Body of pancreas (tissue), 4 donors: ENCODE data around the gene FBXO28. TPM values are rescaled to one million over a fixed set of nuclear protein-coding genes. Genes with fewer than 3 reads are reported as not detected.
A peak's percentile ranks its signal among the peaks of the same experiment; 100 is the strongest.

ENCODE experiments used
- ATAC-seq: fragments of 150-250 bp; one replicate; pipeline ENCODE4 v1.9.1; 2016
- DNase-seq, 4 donors: peaks; one replicate each; pipeline ENCODE4 v3.0.0-alpha.2; 2019
- H3K27ac ChIP-seq, 4 donors: fragments of 200-600 bp; sonication (generic); 1 replicate in 3 of 4; 2 replicates in 1 of 4; pipeline versions ENCODE4 v1.5.1 to v1.6.1; 2016 to 2019; ENCODE audit warnings: mild to moderate bottlenecking in 1 of 4, mixed read lengths in 1 of 4, moderate library complexity in 1 of 4
- H3K27me3 ChIP-seq, 2 donors: fragments of 200-600 bp; sonication (generic); one replicate each; pipeline ENCODE4 v1.6.0; 2016; ENCODE audit warnings: mild to moderate bottlenecking in 1 of 2
- H3K36me3 ChIP-seq, 2 donors: fragments of 200-600 bp; sonication (generic); replicated peaks in 1 of 2; 2 replicates each; pipeline ENCODE4 v1.5.1; 2016; ENCODE audit warnings: low read depth in 2 of 2; ENCODE audit not compliant: insufficient read depth in 1 of 2
- H3K4me1 ChIP-seq: fragments of 200-600 bp; sonication (generic); one replicate; pipeline ENCODE4 v1.6.0; 2016
- H3K4me3 ChIP-seq, 2 donors: fragments of 200-600 bp; sonication (generic); 1 replicate in 1 of 2; 2 replicates in 1 of 2; pipeline ENCODE4 v1.5.1; 2016 to 2019
- H3K9me3 ChIP-seq, 3 donors: fragments of 200-600 bp; sonication (generic); 1 replicate in 2 of 3; 2 replicates in 1 of 3; pipeline ENCODE4 v1.5.1; 2016
- CTCF ChIP-seq, 7 experiments: fragments of 450-650 bp in 4 of 7; fragments of 200-600 bp in 3 of 7; sonication (generic) in 3 of 7; IDR thresholded peaks; one replicate each; pipeline ENCODE4 v1.5.1; 2016 to 2019; ENCODE audit warnings: antibody characterized with exemption in 7 of 7
- POLR2A ChIP-seq, 3 donors: fragments of 450-650 bp; IDR thresholded peaks; one replicate each; pipeline ENCODE4 v1.6.1; 2016; ENCODE audit warnings: antibody characterized with exemption in 3 of 3, mild to moderate bottlenecking in 2 of 3
- whole genome bisulfite sequencing, 2 donors: methylation state at CpG; one replicate each; pipeline ENCODE4 v1.1.5; 2017; 5-methylcytosine and 5-hydroxymethylcytosine counted together
- intact Hi-C: fragments of 100-400 bp; cut with DNase I; formaldehyde crosslinking; loops from one replicate; pipeline ENCODE4 v1.15.1; 2023
- total RNA-seq, 2 donors: library from RNA; depleted of rRNA; stranded (reverse); fragments of >200 nt; gene quantifications; one replicate each; pipeline ENCODE4 v1.1.0, GENCODE V29; 2016

The FBXO28 gene
- total RNA-seq, 2 donors from 2014 or later, result 3.0 to 13.7 TPM

- Histone ChIP-seq H3K27ac (no peak overlapping the region), H3K4me3 (no peak overlapping the region)
- no peak for DNase-seq
Observed at GRCh38 chr1:224113005-224113404, 906 bp upstream of the FBXO28 start.

GRCh38 chr1:224113545-224113917 lies 380 bp upstream of the FBXO28 start:
- Histone ChIP-seq H3K4me3 (peak overlapping the region in 1 of 2 donors; percentile 87), H3K9me3 (no peaks in the 10 kb centered on the region), H3K27me3 (no peaks in the 10 kb centered on the region), H3K4me1 (peaks cover 24% of the 10 kb centered on the region), H3K36me3 (no peaks in the 10 kb centered on the region), H3K27ac (peak overlapping the region; percentile 19 to 88 (median 82))
- ATAC-seq (no peak), DNase-seq (no peak)
- 17 to 44% methylated on average over 2 of the region's 2 CpGs for WGBS, 2 donors
- no peak for TF ChIP-seq CTCF (IDR thresholded peaks at IDR 0.05)
- no peak for TF ChIP-seq POLR2A (IDR thresholded peaks at IDR 0.05)
- intact Hi-C loops, result loop anchor here (10.0 kb wide), 1 partner anchor 221 kb away; the partner anchor contains the start of gene NVL

More at GRCh38 chr1:224113005-224113404, 906 bp upstream of the FBXO28 start:
- WGBS, 2 donors, result 65 to 69% methylated on average over 10 of the region's 10 CpGs
- Histone ChIP-seq H3K4me1 (peaks cover 24% of the 10 kb centered on the region), H3K9me3 (no peaks in the 10 kb centered on the region), H3K36me3 (no peaks in the 10 kb centered on the region), H3K27me3 (no peaks in the 10 kb centered on the region)
- TF ChIP-seq CTCF (IDR thresholded peaks at IDR 0.05) (no peak), POLR2A (IDR thresholded peaks at IDR 0.05) (no peak)
- no peak for ATAC-seq
- intact Hi-C loops, result loop anchor here (10.0 kb wide), 1 partner anchor 222 kb away; the partner anchor contains the start of gene NVL

GRCh38 chr1:224114787-224115175 lies 870 bp downstream of the FBXO28 start:
- Histone ChIP-seq H3K27ac (peak overlapping the region; percentile 80 to 88 (median 82)), H3K27me3 (no peaks in the 10 kb centered on the region), H3K4me3 (peak overlapping the region; percentile 84 to 87), H3K36me3 (no peaks in the 10 kb centered on the region), H3K9me3 (no peaks in the 10 kb centered on the region), H3K4me1 (peaks cover 24% of the 10 kb centered on the region)
- no peak for TF ChIP-seq POLR2A (IDR thresholded peaks at IDR 0.05)
- no peak for TF ChIP-seq CTCF (IDR thresholded peaks at IDR 0.05)
- intact Hi-C loops, result loop anchor here (10.0 kb wide), 1 partner anchor 220 kb away; the partner anchor contains the start of gene NVL
- WGBS, 2 donors, result 0 to 3% methylated on average over 9 to 11 of the region's 11 CpGs
- DNase-seq (no peak), ATAC-seq (no peak)

DNA sequence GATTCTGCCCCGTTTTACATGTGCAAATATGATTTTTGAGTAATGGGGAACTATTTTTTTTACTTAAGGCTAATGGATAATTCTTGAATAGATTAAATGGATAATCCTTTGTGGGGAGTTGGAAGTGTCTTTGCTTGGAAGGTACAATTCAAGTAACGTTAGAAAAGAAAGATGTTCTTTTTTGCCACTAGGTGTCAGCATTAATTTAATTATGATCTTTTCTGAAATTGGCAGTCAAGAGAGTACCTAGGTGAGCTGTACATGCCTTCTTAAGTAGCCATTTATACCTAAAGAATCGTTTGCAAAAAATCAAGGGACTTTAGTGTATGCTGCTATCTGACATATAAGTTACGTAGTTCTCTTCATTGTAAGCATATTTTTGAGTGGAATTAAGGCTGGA lies 2.2 kb downstream of the FBXO28 start:
- WGBS, 2 donors, result 6 to 9% methylated on average over 4 of the region's 4 CpGs
- peak; percentile 28 for ATAC-seq
- H3K4me3 ChIP-seq, result no peak overlapping the region
- no peaks in the 10 kb centered on the region for H3K9me3 ChIP-seq
- TF ChIP-seq CTCF (IDR thresholded peaks at IDR 0.05), result peak; percentile 11 to 63 (median 59)
- no peak for TF ChIP-seq POLR2A (IDR thresholded peaks at IDR 0.05)
- H3K36me3 ChIP-seq, result no peaks in the 10 kb centered on the region
- no peaks in the 10 kb centered on the region for H3K27me3 ChIP-seq
- intact Hi-C loops, result loop anchor here (10.0 kb wide), 1 partner anchor 219 kb away; the partner anchor contains the start of gene NVL
- H3K27ac ChIP-seq, result no peak overlapping the region
- no peak for DNase-seq
- H3K4me1 ChIP-seq, result peaks cover 24% of the 10 kb centered on the region

GRCh38 chr1:224118688-224119087 lies 4.8 kb downstream of the FBXO28 start:
- no peak for TF ChIP-seq CTCF (IDR thresholded peaks at IDR 0.05)
- no peak for TF ChIP-seq POLR2A (IDR thresholded peaks at IDR 0.05)
- Histone ChIP-seq H3K4me3 (no peak overlapping the region), H3K4me1 (peaks cover 26% of the 10 kb centered on the region), H3K9me3 (no peaks in the 10 kb centered on the region), H3K27me3 (no peaks in the 10 kb centered on the region), H3K36me3 (no peaks in the 10 kb centered on the region), H3K27ac (no peak overlapping the region)
- intact Hi-C loops, result loop anchor here (10.0 kb wide), 1 partner anchor 216 kb away; the partner anchor contains the start of gene NVL
- no peak for DNase-seq
- ATAC-seq, result no peak
- WGBS, 2 donors, result 45 to 57% methylated on average over 1 of the region's 1 CpG
